Dedifferentiated amniotic fluid mesenchymal stem cell (primary cell): ENCODE measurements around the gene ZFP28.

Experiments used
- DNase-seq: peaks from one replicate; pipeline ENCODE4 v3.0.0-alpha.2; 2016; ENCODE audit errors: extremely low spot score

Gene ZFP28

GRCh38 chr19:56538761-56539263 lies at the start of gene ZFP28:
ZFP28 (plus strand) TSS chr19:56538948; CDS start chr19:56539019, 71 bp downstream.
- peak; percentile 24 for DNase-seq

- DNase-seq, result no peak
Observed at GRCh38 chr19:56491399-56491798, 47.3 kb upstream of the ZFP28 start.

DNA sequence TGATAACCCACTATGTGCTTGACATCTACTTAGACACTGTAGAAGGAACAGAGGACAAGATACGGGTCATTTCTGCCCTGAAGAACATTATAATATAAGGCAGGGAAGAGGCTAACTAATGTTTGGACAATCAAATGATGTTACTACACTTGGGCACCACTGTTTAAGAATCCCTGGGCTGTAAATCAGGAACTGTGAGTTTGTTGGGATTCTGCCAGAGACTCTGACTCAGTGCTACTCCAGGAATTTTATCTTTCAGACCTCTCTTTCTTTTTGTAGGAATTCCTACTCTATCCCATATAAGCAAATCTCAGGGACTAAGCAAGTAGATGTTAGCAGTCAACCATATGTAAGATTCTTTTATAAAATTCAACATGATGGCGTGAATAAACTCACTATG lies 34.2 kb upstream of the ZFP28 start:
- no peak for DNase-seq

- DNase-seq, result peak; percentile 99
Observed at GRCh38 chr19:56507446-56508289, 31.1 kb upstream of the ZFP28 start, which contains the start of gene ZNF471. ZNF471 (plus strand) TSS chr19:56507855; CDS start chr19:56511572, 3,717 bp downstream.

- DNase-seq, result no peak
Observed at GRCh38 chr19:56508290-56508778, 30.4 kb upstream of the ZFP28 start.

GRCh38 chr19:56525214-56525860 lies 13.4 kb upstream of the ZFP28 start:
- no peak for DNase-seq

GRCh38 chr19:56537442-56537841 lies 1.3 kb upstream of the ZFP28 start:
- no peak for DNase-seq

GRCh38 chr19:56538254-56538760 lies 441 bp upstream of the ZFP28 start:
- DNase-seq, result peak; percentile 84

DNA sequence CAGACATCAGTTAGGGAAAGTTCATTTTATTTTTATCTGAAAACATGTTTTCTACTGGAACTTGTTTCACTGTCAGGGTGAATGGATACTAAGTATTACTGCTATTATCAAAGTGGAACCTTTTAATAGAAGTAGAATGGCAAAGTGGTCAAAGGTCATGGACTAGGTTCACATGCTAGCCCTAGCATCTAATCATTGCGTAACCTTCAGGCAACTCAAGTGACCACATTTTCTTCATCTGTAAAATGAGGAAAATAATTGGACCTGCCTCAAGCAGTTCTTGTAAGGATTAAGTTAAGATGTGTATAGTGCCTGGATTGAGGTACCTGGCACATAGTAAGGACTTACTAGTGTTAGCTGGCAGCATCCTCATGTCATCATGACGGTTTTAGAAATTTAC lies 5.0 kb downstream of the ZFP28 start:
- no peak for DNase-seq

DNA sequence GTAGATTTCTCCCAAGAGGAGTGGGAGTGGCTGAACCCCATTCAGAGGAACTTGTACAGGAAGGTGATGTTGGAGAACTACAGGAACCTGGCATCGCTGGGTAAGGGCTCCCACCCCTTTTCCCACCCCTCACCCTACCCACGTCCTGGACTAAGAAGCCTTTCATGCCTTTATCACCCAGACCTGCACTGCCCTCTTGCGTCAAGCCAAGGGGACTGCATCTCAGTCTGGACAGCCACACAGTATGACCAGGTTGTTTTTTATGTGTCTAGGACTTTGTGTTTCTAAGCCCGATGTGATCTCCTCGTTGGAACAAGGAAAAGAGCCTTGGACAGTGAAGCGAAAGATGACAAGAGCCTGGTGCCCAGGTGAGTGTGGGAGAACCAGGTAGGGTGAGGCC lies 8.8 kb downstream of the ZFP28 start:
- no peak for DNase-seq

GRCh38 chr19:56554272-56554869 lies 15.6 kb downstream of the ZFP28 start:
- DNase-seq, result no peak

DNA sequence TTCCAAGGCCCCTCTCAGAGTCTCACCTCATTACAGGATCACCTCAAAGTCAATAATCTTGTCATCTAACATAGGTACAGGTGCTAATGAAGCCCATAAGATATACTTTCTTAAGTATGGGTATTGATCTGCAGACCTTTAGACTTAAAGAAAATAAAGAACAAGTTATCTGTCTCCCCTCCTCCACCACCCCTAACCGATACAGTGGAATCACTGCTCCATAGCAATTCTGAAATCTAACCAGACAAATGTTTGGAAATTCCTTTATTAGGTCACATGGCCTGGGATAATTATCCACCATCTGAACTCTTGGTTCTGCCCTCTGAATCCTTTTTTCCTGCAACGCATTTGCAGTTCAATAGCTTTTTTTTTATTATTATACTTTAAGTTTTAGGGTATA lies 24.0 kb downstream of the ZFP28 start:
- DNase-seq, result no peak

DNA sequence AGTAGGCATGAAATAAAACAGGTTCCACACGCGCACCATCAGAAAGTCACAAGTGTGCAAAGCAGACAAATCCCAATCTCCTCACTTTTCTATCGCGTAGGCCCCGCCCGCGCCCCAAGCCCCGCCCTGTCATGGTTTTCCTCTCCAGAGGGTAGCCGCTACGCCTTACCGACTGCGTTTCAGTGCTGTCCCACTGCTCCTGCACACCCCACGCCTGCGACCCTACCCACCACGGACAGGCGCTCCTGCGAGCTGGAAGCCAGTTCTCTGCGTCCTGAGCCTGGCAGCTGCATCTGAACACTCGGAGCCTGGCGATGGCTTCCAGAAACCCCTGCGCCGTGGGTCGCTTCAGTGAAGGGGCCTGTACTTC lies 28.1 kb downstream of the ZFP28 start:
- DNase-seq, result no peak

GRCh38 chr19:56567274-56568120 lies 28.7 kb downstream of the ZFP28 start, which contains the start of gene ZNF470:
ZNF470 (plus strand) TSS chr19:56567468; CDS start chr19:56570312, 2,844 bp downstream.
- peak; percentile 93 for DNase-seq

DNA sequence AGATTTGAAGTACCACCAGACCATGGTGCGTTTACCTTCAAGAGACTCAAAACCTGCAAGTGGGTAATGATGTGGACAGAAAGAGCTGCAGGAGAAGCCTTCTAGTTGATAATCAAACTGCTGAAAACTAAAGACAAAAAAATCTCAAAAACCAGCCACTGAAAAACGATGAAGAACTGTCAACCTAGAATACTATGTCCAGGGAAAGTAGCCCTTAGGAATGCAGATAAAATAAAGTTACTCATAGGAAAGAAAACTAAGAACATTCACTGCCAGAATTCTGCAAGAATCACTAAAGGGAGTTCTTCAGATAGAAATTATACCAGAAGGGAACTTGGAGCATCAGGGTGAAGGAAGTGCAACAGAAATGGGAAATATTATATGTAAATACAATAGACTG lies 33.8 kb downstream of the ZFP28 start:
- DNase-seq, result no peak

GRCh38 chr19:56573914-56574313 lies 35.2 kb downstream of the ZFP28 start:
- DNase-seq, result no peak

DNA sequence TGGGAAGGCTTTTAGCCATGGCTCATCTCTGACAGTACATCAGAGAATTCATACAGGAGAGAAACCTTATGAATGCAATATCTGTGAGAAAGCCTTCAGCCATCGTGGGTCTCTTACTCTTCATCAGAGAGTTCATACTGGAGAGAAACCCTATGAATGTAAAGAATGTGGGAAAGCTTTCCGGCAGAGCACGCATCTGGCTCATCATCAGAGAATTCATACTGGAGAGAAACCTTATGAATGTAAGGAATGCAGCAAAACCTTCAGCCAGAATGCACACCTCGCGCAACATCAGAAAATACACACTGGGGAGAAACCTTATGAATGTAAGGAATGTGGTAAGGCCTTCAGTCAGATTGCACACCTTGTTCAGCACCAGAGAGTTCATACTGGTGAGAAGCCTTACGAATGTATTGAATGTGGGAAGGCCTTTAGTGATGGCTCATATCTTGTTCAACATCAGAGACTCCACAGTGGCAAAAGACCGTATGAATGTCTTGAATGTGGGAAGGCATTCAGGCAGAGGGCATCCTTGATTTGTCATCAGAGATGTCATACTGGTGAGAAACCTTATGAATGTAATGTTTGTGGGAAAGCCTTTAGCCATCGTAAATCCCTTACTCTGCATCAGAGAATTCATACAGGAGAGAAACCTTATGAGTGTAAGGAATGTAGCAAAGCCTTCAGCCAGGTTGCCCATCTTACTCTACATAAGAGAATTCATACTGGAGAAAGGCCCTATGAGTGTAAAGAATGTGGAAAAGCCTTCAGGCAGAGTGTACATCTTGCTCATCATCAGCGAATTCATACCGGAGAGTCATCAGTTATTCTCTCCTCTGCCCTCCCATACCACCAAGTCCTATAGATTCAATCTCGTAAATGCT lies 39.2 kb downstream of the ZFP28 start:
- no peak for DNase-seq

- DNase-seq, result no peak
Observed at GRCh38 chr19:56594446-56594782, 55.7 kb downstream of the ZFP28 start.

DNA sequence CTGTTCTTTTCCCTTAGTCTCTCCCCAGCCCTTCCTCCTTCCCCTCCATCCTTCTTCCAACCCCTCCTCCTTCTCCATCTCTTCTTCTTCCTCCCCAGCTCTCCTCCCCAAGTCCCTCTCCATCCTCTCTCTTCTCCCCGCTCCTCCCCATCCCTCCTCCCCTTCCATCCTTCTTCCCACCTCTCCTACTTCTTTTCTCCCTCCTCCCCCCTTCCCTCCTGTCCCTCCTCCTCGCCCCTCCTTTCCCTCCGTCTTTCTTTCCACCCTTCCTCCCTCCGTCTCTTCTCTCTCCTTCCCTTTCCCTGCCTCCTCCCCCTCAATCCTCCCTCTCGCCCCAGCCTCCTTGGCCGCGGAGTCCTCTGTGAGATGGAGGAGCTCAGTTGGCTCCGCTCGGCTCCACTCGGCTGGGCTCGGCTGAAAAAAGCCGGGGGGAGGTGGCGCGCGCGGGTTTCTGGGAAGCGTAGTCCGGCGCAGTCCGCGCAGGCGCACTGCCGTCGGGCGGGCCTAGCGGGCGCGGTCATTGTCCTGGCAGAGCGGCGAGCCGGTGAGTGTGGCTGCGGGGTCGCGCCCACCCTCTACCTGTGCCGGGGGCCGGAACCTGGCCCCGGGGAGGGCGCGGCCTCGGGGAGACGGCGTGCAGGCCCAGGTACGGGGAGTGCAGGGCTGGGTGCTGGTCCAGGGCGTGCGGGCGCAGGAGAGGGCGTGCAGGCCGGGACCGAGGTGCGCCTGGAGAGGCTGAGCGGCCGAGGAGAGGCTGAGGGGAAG lies 56.2 kb downstream of the ZFP28 start, which contains the start of gene ZNF71:
Gene ZNF71 (plus strand): TSS at position 520 of the 765 bp plus-strand sequence. CDS start 6,257 bp downstream, outside the sequence.
- DNase-seq, result peak; percentile 88
